Tibial nerve (tissue), 4 donors: ENCODE measurements around the gene SEZ6. TPM values are rescaled to one million over a fixed set of nuclear protein-coding genes. Genes with fewer than 3 reads are reported as not detected.

Experiments used
- DNase-seq, 2 donors: peaks; one replicate each; pipeline ENCODE4 v3.0.0-alpha.2; 2019; ENCODE audit warnings: low spot score in 2 of 2
- H3K27ac ChIP-seq, 4 donors: fragments of 200-600 bp; sonication (generic) in 3 of 4; one replicate each; pipeline ENCODE4 v1.5.1; 2017 to 2019; ENCODE audit warnings: mild to moderate bottlenecking in 1 of 4
- H3K27me3 ChIP-seq, 2 donors: fragments of 200-600 bp; sonication (generic) in 1 of 2; one replicate each; pipeline versions ENCODE4 v1.5.1 to v1.6.0; 2017 to 2019
- H3K36me3 ChIP-seq, 3 donors: fragments of 200-600 bp; sonication (generic); one replicate each; pipeline ENCODE4 v1.5.1; 2018 to 2019
- H3K4me1 ChIP-seq, 4 donors: fragments of 200-600 bp; sonication (generic) in 3 of 4; one replicate each; pipeline ENCODE4 v1.5.1; 2017 to 2019
- H3K4me3 ChIP-seq, 4 donors: fragments of 200-600 bp; sonication (generic) in 3 of 4; one replicate each; pipeline ENCODE4 v1.5.1; 2017 to 2019; ENCODE audit warnings: mild to moderate bottlenecking in 1 of 4, moderate library complexity in 1 of 4
- H3K9me3 ChIP-seq, 4 donors: fragments of 200-600 bp; sonication (generic) in 3 of 4; one replicate each; pipeline ENCODE4 v1.5.1; 2017 to 2019
- CTCF ChIP-seq, 5 experiments: fragments of 200-600 bp in 3 of 5; fragments of 450-650 bp in 2 of 5; sonication (generic) in 3 of 5; IDR thresholded peaks; one replicate each; pipeline ENCODE4 v1.5.1; 2016 to 2019; ENCODE audit warnings: antibody characterized with exemption in 5 of 5, mild to moderate bottlenecking in 3 of 5, moderate library complexity in 2 of 5
- EP300 ChIP-seq, 2 donors: sonication (generic); formaldehyde crosslinking; IDR thresholded peaks; one replicate each; pipeline ENCODE4 v1.6.1; 2017; ENCODE audit warnings: antibody characterized with exemption in 2 of 2, mild to moderate bottlenecking in 1 of 2
- POLR2A ChIP-seq, 2 donors: fragments of 450-650 bp; IDR thresholded peaks; one replicate each; pipeline ENCODE4 v1.6.1; 2017; ENCODE audit warnings: antibody characterized with exemption in 2 of 2, mild to moderate bottlenecking in 2 of 2, moderate library complexity in 2 of 2
- WGBS, 2 donors: methylation state at CpG; one replicate each; pipeline ENCODE4 v1.1.5; 2018; 5-methylcytosine and 5-hydroxymethylcytosine counted together
- total RNA-seq, 4 donors: library from RNA; depleted of rRNA; stranded (reverse); fragments of >200 nt; gene quantifications; one replicate each; pipeline ENCODE4 v1.1.0, GENCODE V29; 2016

Gene SEZ6
- total RNA-seq, 4 donors from 2014 or later, result not detected

- no peaks in the 10 kb centered on the region for H3K9me3 ChIP-seq
- H3K4me1 ChIP-seq, result peaks cover 0 to 22% (median 11%) of the 10 kb centered on the region in 4 donors
- no peaks in the 10 kb centered on the region for H3K27me3 ChIP-seq
- DNase-seq, result no peak
- H3K4me3 ChIP-seq, result no peak overlapping the region
- TF ChIP-seq EP300 (IDR thresholded peaks at IDR 0.05) (no peak), CTCF (IDR thresholded peaks at IDR 0.05) (no peak), POLR2A (IDR thresholded peaks at IDR 0.05) (no peak)
- WGBS, 2 donors, result 93 to 95% methylated on average over 4 of the region's 4 CpGs
- no peaks in the 10 kb centered on the region for H3K36me3 ChIP-seq
- H3K27ac ChIP-seq, result no peak overlapping the region
These were observed 39.2 kb upstream of the SEZ6 start for GRCh38 chr17:29045026-29045425.

- H3K9me3 ChIP-seq, result no peaks in the 10 kb centered on the region
- H3K36me3 ChIP-seq, result no peaks in the 10 kb centered on the region
- H3K4me3 ChIP-seq, result no peak overlapping the region
- no peak for TF ChIP-seq POLR2A (IDR thresholded peaks at IDR 0.05)
- no peak for TF ChIP-seq CTCF (IDR thresholded peaks at IDR 0.05)
- TF ChIP-seq EP300 (IDR thresholded peaks at IDR 0.05), result peak in 1 of 2 donors; percentile 35
- WGBS, 2 donors, result 46 to 48% methylated on average over 3 of the region's 3 CpGs
- H3K27me3 ChIP-seq, result no peaks in the 10 kb centered on the region
- no peak for DNase-seq
- peaks cover 0 to 22% (median 12%) of the 10 kb centered on the region in 4 donors for H3K4me1 ChIP-seq
- no peak overlapping the region for H3K27ac ChIP-seq
These were observed 37.8 kb upstream of the SEZ6 start for GRCh38 chr17:29043539-29044145.

GRCh38 chr17:29042679-29043538 is 37.1 kb upstream of the SEZ6 start, which contains the start of gene PIPOX:
Gene PIPOX (plus strand): TSS chr17:29043141. CDS start chr17:29043226, 85 bp downstream.
- H3K9me3 ChIP-seq, result no peaks in the 10 kb centered on the region
- 31 to 34% methylated on average over 13 of the region's 13 CpGs for WGBS, 2 donors
- H3K27ac ChIP-seq, result peak within 1 kb of the TSS in 3 of 4 donors; percentile 3 to 68 (median 30)
- TF ChIP-seq CTCF (IDR thresholded peaks at IDR 0.05), result no peak
- peak in 1 of 2 donors; percentile 25 for TF ChIP-seq EP300 (IDR thresholded peaks at IDR 0.05)
- H3K4me3 ChIP-seq, result peak within 1 kb of the TSS in 1 of 4 donors; percentile 31
- H3K36me3 ChIP-seq, result no peaks in the 10 kb centered on the region
- no peak for DNase-seq
- H3K27me3 ChIP-seq, result no peaks in the 10 kb centered on the region
- H3K4me1 ChIP-seq, result peaks cover 0 to 22% (median 13%) of the 10 kb centered on the region in 4 donors

GRCh38 chr17:29042026-29042678 is 36.3 kb upstream of the SEZ6 start:
- Histone ChIP-seq H3K4me3 (peak overlapping the region in 1 of 4 donors; percentile 31), H3K27ac (peak overlapping the region in 2 of 4 donors; percentile 30 to 68), H3K9me3 (no peaks in the 10 kb centered on the region), H3K4me1 (peaks cover 0 to 22% (median 13%) of the 10 kb centered on the region in 4 donors), H3K27me3 (no peaks in the 10 kb centered on the region), H3K36me3 (no peaks in the 10 kb centered on the region)
- TF ChIP-seq CTCF (IDR thresholded peaks at IDR 0.05) (no peak), EP300 (IDR thresholded peaks at IDR 0.05) (no peak), POLR2A (IDR thresholded peaks at IDR 0.05) (no peak)
- WGBS, 2 donors, result 52 to 62% methylated on average over 11 of the region's 11 CpGs
- no peak for DNase-seq
